Right lobe of liver (tissue), 4 donors: ENCODE data around the gene ALDH2.

ENCODE experiments used
- POLR2A ChIP-seq: fragments of 450-650 bp; IDR thresholded peaks from one replicate; pipeline ENCODE4 v1.6.1; 2017; ENCODE audit warnings: antibody characterized with exemption, mild to moderate bottlenecking
- TF ChIP-seq, protein P1 (sequence below), 4 donors: fragments of 200-600 bp in 3 of 4; fragments of 450-650 bp in 1 of 4; IDR thresholded peaks; one replicate each; pipeline versions ENCODE4 v1.5.1 to v1.8.0; 2016 to 2022; ENCODE audit warnings: antibody characterized with exemption in 4 of 4, mild to moderate bottlenecking in 2 of 4
- donor health status: DM: no; HTN: no; CAD: no.
- donor health status: DM: no; HTN: no; CAD: no.
- donor health status: DM: no; HTN: yes; CAD: no.

DNA sequence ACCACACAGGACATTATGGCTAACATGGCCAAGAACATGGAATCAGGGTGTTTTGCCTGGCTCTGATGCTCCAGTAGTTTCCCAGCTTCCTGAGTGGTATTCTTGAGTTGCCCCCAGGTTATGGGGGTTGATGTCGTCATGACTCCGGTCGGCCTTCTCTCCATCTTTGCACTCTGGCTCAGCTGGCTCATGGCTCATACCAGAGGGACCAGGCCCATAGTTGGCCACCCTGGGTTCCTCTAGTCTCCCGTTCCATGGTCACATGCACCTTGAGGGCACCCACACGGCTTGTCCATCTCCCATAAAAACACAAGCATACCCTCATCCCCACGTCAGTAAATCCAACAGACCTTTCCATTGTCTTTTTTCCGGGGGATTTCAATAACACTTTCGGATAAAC is 51.6 kb downstream of the ALDH2 start:
- no peak for TF ChIP-seq POLR2A
- TF ChIP-seq, protein P1, sequence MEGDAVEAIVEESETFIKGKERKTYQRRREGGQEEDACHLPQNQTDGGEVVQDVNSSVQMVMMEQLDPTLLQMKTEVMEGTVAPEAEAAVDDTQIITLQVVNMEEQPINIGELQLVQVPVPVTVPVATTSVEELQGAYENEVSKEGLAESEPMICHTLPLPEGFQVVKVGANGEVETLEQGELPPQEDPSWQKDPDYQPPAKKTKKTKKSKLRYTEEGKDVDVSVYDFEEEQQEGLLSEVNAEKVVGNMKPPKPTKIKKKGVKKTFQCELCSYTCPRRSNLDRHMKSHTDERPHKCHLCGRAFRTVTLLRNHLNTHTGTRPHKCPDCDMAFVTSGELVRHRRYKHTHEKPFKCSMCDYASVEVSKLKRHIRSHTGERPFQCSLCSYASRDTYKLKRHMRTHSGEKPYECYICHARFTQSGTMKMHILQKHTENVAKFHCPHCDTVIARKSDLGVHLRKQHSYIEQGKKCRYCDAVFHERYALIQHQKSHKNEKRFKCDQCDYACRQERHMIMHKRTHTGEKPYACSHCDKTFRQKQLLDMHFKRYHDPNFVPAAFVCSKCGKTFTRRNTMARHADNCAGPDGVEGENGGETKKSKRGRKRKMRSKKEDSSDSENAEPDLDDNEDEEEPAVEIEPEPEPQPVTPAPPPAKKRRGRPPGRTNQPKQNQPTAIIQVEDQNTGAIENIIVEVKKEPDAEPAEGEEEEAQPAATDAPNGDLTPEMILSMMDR (IDR thresholded peaks at IDR 0.05): no peak
